Bronchial smooth muscle cell (primary cell): Measurements from ENCODE around the gene GID8. TPM values are rescaled to one million over a fixed set of nuclear protein-coding genes. Genes with fewer than 3 reads are reported as not detected.

Experiments
- total RNA-seq: library from RNA; depleted of rRNA; stranded (reverse); fragments of >200 nt; gene quantifications from 2 replicates; pipeline ENCODE4 v1.2.1, GENCODE V29; 2014

Gene GID8
- 30.6 and 31.3 TPM in 2 replicates for total RNA-seq

DNA sequence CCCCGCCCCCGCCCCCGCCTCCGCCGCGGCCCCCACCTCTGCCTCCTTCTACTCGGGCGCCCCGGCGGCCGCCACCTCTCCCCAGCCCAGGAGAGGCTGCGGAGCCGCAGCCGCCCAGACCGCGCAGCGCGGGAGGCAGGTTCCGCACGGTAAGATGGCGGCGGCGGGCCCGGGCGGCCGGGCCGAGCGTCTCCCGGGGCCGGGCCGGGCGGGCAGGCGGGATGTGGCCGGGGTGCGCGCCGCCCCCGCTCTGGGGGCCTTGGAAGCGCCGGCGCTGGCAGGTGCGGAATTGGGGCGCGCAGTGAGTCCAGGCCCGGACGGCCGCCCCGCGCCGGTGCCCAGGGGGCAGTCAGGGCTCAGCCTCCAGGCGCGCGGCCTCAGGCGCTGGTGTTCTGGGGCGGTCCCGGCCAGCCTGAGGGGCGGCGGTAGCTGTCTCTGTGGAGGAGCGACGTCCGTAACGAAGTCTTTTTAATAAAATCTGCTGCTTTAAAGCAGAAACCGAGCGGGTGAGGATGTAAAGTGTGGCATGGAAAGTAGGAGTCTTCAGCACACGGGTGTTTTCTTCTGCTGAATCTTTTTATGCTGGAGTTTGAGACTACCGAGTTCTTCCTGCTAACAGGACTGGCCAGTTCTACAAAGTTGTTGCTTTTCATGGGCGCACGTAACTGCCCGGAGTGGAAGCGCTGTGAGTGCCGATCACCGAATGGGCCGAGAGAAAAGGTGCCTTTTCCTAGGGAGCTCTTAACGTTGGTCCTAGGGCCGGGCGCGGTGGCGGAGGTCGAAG lies at the start of gene GID8:
GID8 (plus strand) TSS at position 43 of the 784 bp plus-strand sequence. CDS start 3,356 bp downstream, outside the sequence.

DNA sequence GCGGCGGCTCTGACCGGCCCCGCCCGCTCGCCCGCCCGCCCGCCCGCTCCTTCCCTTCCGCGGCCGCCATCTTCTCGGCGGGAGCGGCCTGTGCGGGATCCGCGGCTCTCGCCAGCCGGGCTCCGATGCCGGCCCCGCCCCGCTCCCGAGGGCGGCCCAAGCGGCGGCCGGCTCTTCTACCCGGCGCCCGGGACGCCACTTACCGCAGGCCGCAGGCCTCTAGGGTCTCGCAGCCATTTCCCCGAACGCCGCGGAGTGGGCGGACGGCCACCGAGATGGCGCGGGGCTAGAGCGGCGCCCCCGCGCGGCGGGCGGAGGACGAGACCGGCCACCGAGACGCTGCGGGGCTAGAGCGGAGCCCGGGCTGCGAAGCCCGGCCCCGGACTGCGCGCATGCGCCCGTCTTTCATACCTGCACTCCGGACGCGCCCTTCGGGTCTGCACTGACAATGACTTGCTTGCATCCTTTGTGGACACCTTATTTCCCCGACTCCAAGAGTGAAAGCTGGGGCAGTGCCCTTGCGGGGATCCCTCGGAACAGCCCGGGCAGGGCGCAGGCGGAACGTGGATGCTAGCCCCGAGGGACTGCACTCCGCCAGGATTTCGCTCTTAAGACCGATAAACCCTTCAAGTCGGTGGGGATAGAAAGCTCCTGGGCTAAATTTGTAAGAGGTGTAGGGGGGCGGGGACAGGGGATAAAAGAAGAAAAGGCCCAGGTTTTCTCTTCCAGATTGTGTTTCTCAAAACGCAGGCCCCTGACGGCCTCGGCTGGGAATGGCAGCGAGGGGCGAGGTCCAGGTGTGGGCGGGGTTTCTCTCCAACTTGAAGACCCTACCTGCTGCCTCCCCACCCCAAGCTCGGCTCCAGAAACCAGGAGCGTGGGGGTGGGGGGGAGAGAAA lies 11.5 kb upstream of the GID8 start, which contains the start of gene DIDO1:
DIDO1 (minus strand) TSS at position 277 of the 899 bp plus-strand sequence.

DNA sequence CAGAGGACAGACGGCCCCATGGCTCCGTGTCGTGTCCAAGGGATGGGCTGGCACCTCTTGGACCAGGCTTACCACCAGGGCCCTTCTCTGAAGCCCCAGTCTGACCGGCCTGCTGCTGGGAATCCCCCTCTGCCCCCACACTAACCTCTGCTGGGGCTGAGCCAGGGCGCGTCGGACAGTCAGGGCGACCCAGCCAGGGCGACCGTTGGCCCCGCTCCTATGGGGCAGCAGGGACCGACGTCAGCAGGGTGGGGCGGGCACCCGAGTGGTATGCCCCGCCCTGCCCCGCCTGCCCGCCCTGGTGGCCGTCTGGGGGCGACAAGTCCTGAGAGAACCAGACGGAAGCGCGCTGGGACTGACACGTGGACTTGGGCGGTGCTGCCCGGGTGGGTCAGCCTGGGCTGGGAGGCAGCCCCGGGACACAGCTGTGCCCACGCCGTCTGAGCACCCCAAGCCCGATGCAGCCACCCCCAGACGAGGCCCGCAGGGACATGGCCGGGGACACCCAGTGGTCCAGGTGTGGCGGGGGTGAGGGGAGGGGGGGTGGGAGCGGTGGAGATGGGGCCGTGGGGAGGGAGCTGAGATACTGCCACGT lies 14.5 kb downstream of the GID8 start, which contains the start of gene SLC17A9:
SLC17A9 (plus strand) TSS at position 337 of the 595 bp plus-strand sequence; CDS start at position 459, 122 bp downstream.

Other genes with a start within 250 kb of the GID8 start
- under 0.01 and 0.32 TPM in 2 replicates for gene NTSR1, start 229.3 kb upstream of the GID8 start, total RNA-seq
- 13.6 and 13.8 TPM in 2 replicates for gene MRGBP, start 141.7 kb upstream of the GID8 start, total RNA-seq
- gene OGFR, start 133.3 kb upstream of the GID8 start, total RNA-seq: 34.8 and 35.9 TPM in 2 replicates
- 0.52 and 1.1 TPM in 2 replicates for gene COL9A3, start 121.1 kb upstream of the GID8 start, total RNA-seq
- gene TCFL5, start 76.3 kb upstream of the GID8 start, total RNA-seq: 11.7 and 14.3 TPM in 2 replicates
- gene DIDO1, start 11.6 kb upstream of the GID8 start, total RNA-seq: 27.3 and 31.4 TPM in 2 replicates
- gene SLC17A9, start 14.6 kb downstream of the GID8 start, total RNA-seq: 2.0 and 6.5 TPM in 2 replicates
- gene BHLHE23, start 68.8 kb downstream of the GID8 start, total RNA-seq: not detected in 2 replicates